ENCODE results near the gene TP53I13. TPM values are rescaled to one million over a fixed set of nuclear protein-coding genes. Genes with fewer than 3 reads are reported as not detected.

Gene TP53I13
- total RNA-seq, 1 donor from 2014 or later = 31.7 TPM

GRCh38 chr17:29526322-29526721 lies 42.2 kb upstream of the TP53I13 start:
- DNase-seq (ENCODE audit: low read depth) (no peak), FAIRE-seq (no peak)
- Mint-ChIP-seq H3K9me3 (ENCODE audit: unreplicated experiment) (no peaks in the 10 kb centered on the region), H3K27ac (ENCODE audit: unreplicated experiment) (no peak overlapping the region), H3K27me3 (ENCODE audit: low read depth, unreplicated experiment) (no peaks in the 10 kb centered on the region), H3K4me1 (ENCODE audit: low read depth, unreplicated experiment) (no peaks in the 10 kb centered on the region), H3K4me3 (ENCODE audit: unreplicated experiment) (no peak overlapping the region), H3K36me3 (ENCODE audit: low read depth, unreplicated experiment) (peaks cover 4% of the 10 kb centered on the region)
- Histone ChIP-seq H3K79me2 (ENCODE audit: insufficient read depth, low read length) (no peaks in the 10 kb centered on the region), H3K4me2 (ENCODE audit: low read length) (no peak overlapping the region), H3K4me1 (ENCODE audit: insufficient read depth, low read length) (no peaks in the 10 kb centered on the region), H3K27me3 (ENCODE audit: insufficient read depth, low read length) (no peaks in the 10 kb centered on the region), H3K27ac (ENCODE audit: low read depth, low read length) (no peak overlapping the region), H3K9ac (ENCODE audit: low read length) (no peak overlapping the region), H3K4me3 (ENCODE audit: insufficient read depth, low read depth, low read length) (no peak overlapping the region), H2AFZ (ENCODE audit: low read depth, low read length) (no peak overlapping the region), H3K9me3 (ENCODE audit: insufficient read depth, low read depth, low read length) (no peaks in the 10 kb centered on the region), H4K20me1 (ENCODE audit: insufficient read depth, low read length) (peaks cover 9% of the 10 kb centered on the region), H3K36me3 (ENCODE audit: insufficient read depth, low read length) (peaks cover 22% of the 10 kb centered on the region)
- TF ChIP-seq EZH2 (IDR thresholded peaks at IDR 0.05; ENCODE audit: insufficient read depth, low read length) = no peak
- no peak for TF ChIP-seq CTCF (IDR thresholded peaks at IDR 0.05; ENCODE audit: insufficient read depth, low read depth, low read length)

- H3K36me3 ChIP-seq (ENCODE audit: insufficient read depth, low read length) = peaks cover 23% of the 10 kb centered on the region
- no peaks in the 10 kb centered on the region for H3K4me1 Mint-ChIP-seq (ENCODE audit: low read depth, unreplicated experiment)
Measured at GRCh38 chr17:29533976-29534375, 34.5 kb upstream of the TP53I13 start.

More at GRCh38 chr17:29533976-29534375, 34.5 kb upstream of the TP53I13 start:
- Mint-ChIP-seq H3K9me3 (ENCODE audit: unreplicated experiment) (no peaks in the 10 kb centered on the region), H3K27me3 (ENCODE audit: low read depth, unreplicated experiment) (no peaks in the 10 kb centered on the region), H3K4me3 (ENCODE audit: unreplicated experiment) (no peak overlapping the region), H3K36me3 (ENCODE audit: low read depth, unreplicated experiment) (peaks cover 19% of the 10 kb centered on the region), H3K27ac (ENCODE audit: unreplicated experiment) (no peak overlapping the region)
- H3K27ac ChIP-seq (ENCODE audit: low read depth, low read length) = no peak overlapping the region
- H3K9ac ChIP-seq (ENCODE audit: low read length) = no peak overlapping the region
- H3K27me3 ChIP-seq (ENCODE audit: insufficient read depth, low read length) = no peaks in the 10 kb centered on the region
- H2AFZ ChIP-seq (ENCODE audit: low read depth, low read length) = no peak overlapping the region
- H4K20me1 ChIP-seq (ENCODE audit: insufficient read depth, low read length) = peaks cover 16% of the 10 kb centered on the region
- DNase-seq (ENCODE audit: low read depth) = no peak
- TF ChIP-seq EZH2 (IDR thresholded peaks at IDR 0.05; ENCODE audit: insufficient read depth, low read length) (no peak), CTCF (IDR thresholded peaks at IDR 0.05; ENCODE audit: insufficient read depth, low read depth, low read length) (no peak)
- no peaks in the 10 kb centered on the region for H3K79me2 ChIP-seq (ENCODE audit: insufficient read depth, low read length)
- no peak overlapping the region for H3K4me2 ChIP-seq (ENCODE audit: low read length)
- no peak overlapping the region for H3K4me3 ChIP-seq (ENCODE audit: insufficient read depth, low read depth, low read length)
- no peak for FAIRE-seq
- H3K4me1 ChIP-seq (ENCODE audit: insufficient read depth, low read length) = no peaks in the 10 kb centered on the region
- no peaks in the 10 kb centered on the region for H3K9me3 ChIP-seq (ENCODE audit: insufficient read depth, low read depth, low read length)

Measured in astrocyte (in vitro differentiated cells and primary cell).